SK-N-SH treated with all-trans-retinoic acid at 6 μM for 48 hours (cell line): ENCODE data around the gene FRYL.

Experiments
- ATAC-seq: fragments of 200-7000 bp; cut with Tn5 transposase; 3 replicates; pipeline ENCODE4 v1.9.1; 2020; ENCODE audit warnings: mild to moderate bottlenecking, moderate library complexity
- ARNTL ChIP-seq: fragments of 450-650 bp; formaldehyde crosslinking; IDR thresholded peaks from 2 replicates; pipeline ENCODE4 v1.5.0; 2020; ENCODE audit warnings: low read depth, mild to moderate bottlenecking, moderate library complexity, borderline replicate concordance
- BACH2 ChIP-seq: fragments of 250-450 bp; sonication (Bioruptor Pico); IDR thresholded peaks from 2 replicates; pipeline ENCODE4 v1.9.0; 2021; ENCODE audit warnings: mild to moderate bottlenecking, borderline replicate concordance
- CSDC2 ChIP-seq: fragments of 250-450 bp; sonication (Bioruptor Pico); IDR thresholded peaks from 2 replicates; pipeline ENCODE4 v1.5.0; 2020; ENCODE audit warnings: mild to moderate bottlenecking, moderate library complexity
- ESRRG ChIP-seq: fragments of 250-450 bp; sonication (Bioruptor Pico); IDR thresholded peaks from 2 replicates; pipeline ENCODE4 v1.6.1; 2021; ENCODE audit warnings: mild to moderate bottlenecking
- GLIS3 ChIP-seq: fragments of 250-450 bp; sonication (Bioruptor Pico); IDR thresholded peaks from 2 replicates; pipeline ENCODE4 v1.5.0; 2020; ENCODE audit warnings: mild to moderate bottlenecking, moderate library complexity
- ISL1 ChIP-seq: fragments of 250-450 bp; sonication (Bioruptor Pico); IDR thresholded peaks from 2 replicates; pipeline ENCODE4 v2.1.2; 2022; ENCODE audit warnings: mild to moderate bottlenecking, moderate library complexity
- OSR1 ChIP-seq: fragments of 250-450 bp; sonication (Bioruptor Pico); IDR thresholded peaks from 2 replicates; pipeline ENCODE4 v1.8.0; 2022; ENCODE audit warnings: moderate library complexity, mild to moderate bottlenecking, inconsistent platforms
- PATZ1 ChIP-seq: fragments of 250-450 bp; sonication (Bioruptor Pico); IDR thresholded peaks from 2 replicates; pipeline ENCODE4 v1.8.0; 2020; ENCODE audit warnings: mild to moderate bottlenecking, moderate library complexity, borderline replicate concordance
- POU6F1 ChIP-seq: fragments of 250-450 bp; sonication (Bioruptor Pico); IDR thresholded peaks from 2 replicates; pipeline ENCODE4 v1.8.0; 2021; ENCODE audit warnings: low read depth, mild to moderate bottlenecking, moderate library complexity, borderline replicate concordance
- PPARA ChIP-seq: fragments of 250-450 bp; sonication (Bioruptor Pico); IDR thresholded peaks from 2 replicates; pipeline ENCODE4 v1.5.0; 2020; ENCODE audit warnings: mild to moderate bottlenecking, borderline replicate concordance
- RARB ChIP-seq: fragments of 250-450 bp; sonication (Bioruptor Pico); IDR thresholded peaks from 2 replicates; pipeline ENCODE4 v1.8.0; 2021; ENCODE audit warnings: mild to moderate bottlenecking, moderate library complexity
- SNAI2 ChIP-seq: fragments of 250-450 bp; sonication (Bioruptor Pico); IDR thresholded peaks from 2 replicates; pipeline ENCODE4 v1.5.0; 2020; ENCODE audit warnings: mild to moderate bottlenecking, moderate library complexity
- TSHZ2 ChIP-seq: fragments of 250-450 bp; sonication (Bioruptor Pico); IDR thresholded peaks from 2 replicates; pipeline ENCODE4 v1.5.0; 2020; ENCODE audit warnings: mild to moderate bottlenecking, moderate library complexity
- ZC3H10 ChIP-seq: fragments of 250-450 bp; sonication (Bioruptor Pico); IDR thresholded peaks from 2 replicates; pipeline ENCODE4 v1.5.1; 2021; ENCODE audit warnings: mild to moderate bottlenecking, moderate library complexity
- ZFP3 ChIP-seq: fragments of 250-450 bp; sonication (Bioruptor Pico); IDR thresholded peaks from 2 replicates; pipeline ENCODE4 v1.5.0; 2020; ENCODE audit warnings: mild to moderate bottlenecking, moderate library complexity
- ZFP30 ChIP-seq: fragments of 450-650 bp; formaldehyde crosslinking; IDR thresholded peaks from 2 replicates; pipeline ENCODE4 v1.5.0; 2022; ENCODE audit warnings: mild to moderate bottlenecking, moderate library complexity
- ZNF565 ChIP-seq: fragments of 450-650 bp; formaldehyde crosslinking; conservative IDR thresholded peaks from 2 replicates; pipeline ENCODE4 v1.5.0; 2020; ENCODE audit warnings: low read depth, mild to moderate bottlenecking, moderate library complexity
- ZNF70 ChIP-seq: fragments of 450-650 bp; formaldehyde crosslinking; IDR thresholded peaks from 2 replicates; pipeline ENCODE4 v1.5.0; 2020; ENCODE audit warnings: mild to moderate bottlenecking, moderate library complexity

FRYL gene

GRCh38 chr4:48725414-48725813 lies 54.7 kb downstream of the FRYL start:
- no peak for ATAC-seq
- TF ChIP-seq ARNTL (no peak), PATZ1 (CRISPR knock-in tag) (no peak), ZFP3 (no peak), PPARA (CRISPR knock-in tag) (no peak)
- TF ChIP-seq, all 23 proteins: peak for 0

- ATAC-seq, result no peak
- TF ChIP-seq POU6F1 (CRISPR knock-in tag) (no peak), PPARA (CRISPR knock-in tag) (no peak), BACH2 (CRISPR knock-in tag) (no peak), SNAI2 (CRISPR knock-in tag) (no peak), ZC3H10 (CRISPR knock-in tag) (no peak), ISL1 (CRISPR knock-in tag) (no peak), ESRRG (CRISPR knock-in tag) (no peak), TSHZ2 (no peak), CSDC2 (CRISPR knock-in tag) (no peak), ARNTL (no peak), OSR1 (CRISPR knock-in tag) (no peak), ZNF565 (CRISPR knock-in tag) (no peak)
These were observed 57.3 kb downstream of the FRYL start for GRCh38 chr4:48722509-48723446.

GRCh38 chr4:48720459-48720858 lies 59.6 kb downstream of the FRYL start:
- no peak for TF ChIP-seq RARB (CRISPR knock-in tag)
- no peak for TF ChIP-seq ARNTL
- TF ChIP-seq PPARA (CRISPR knock-in tag), result no peak
- no peak for TF ChIP-seq ZFP30 (CRISPR knock-in tag)
- no peak for TF ChIP-seq ZFP3
- no peak for TF ChIP-seq POU6F1 (CRISPR knock-in tag)
- TF ChIP-seq TSHZ2, result no peak
- no peak for TF ChIP-seq ZNF565 (CRISPR knock-in tag)
- TF ChIP-seq ISL1 (CRISPR knock-in tag), result no peak
- no peak for TF ChIP-seq ZNF70 (CRISPR knock-in tag)
- no peak for TF ChIP-seq GLIS3
- no peak for ATAC-seq
